Neural crest cell (in vitro differentiated cells): ENCODE data around the gene MICU2. TPM values are rescaled to one million over a fixed set of nuclear protein-coding genes. Genes with fewer than 3 reads are reported as not detected.

Experiments
- DNase-seq: peaks from one replicate; pipeline ENCODE4 v3.0.0; 2021; ENCODE audit warnings: low read depth, mixed read lengths, low spot score
- H3K27ac Mint-ChIP-seq: one replicate; pipeline ENCODE4 v1.8.0; 2021; ENCODE audit warnings: mild to moderate bottlenecking, mixed read lengths; ENCODE audit not compliant: unreplicated experiment
- H3K27me3 Mint-ChIP-seq: 2 replicates; pipeline ENCODE4 v1.8.0; 2021; ENCODE audit warnings: low read depth, mild to moderate bottlenecking, mixed read lengths
- H3K36me3 Mint-ChIP-seq: 2 replicates; pipeline ENCODE4 v1.8.0; 2021; ENCODE audit warnings: low read depth, mild to moderate bottlenecking, mixed read lengths
- H3K4me1 Mint-ChIP-seq: 2 replicates; pipeline ENCODE4 v1.8.0; 2021; ENCODE audit warnings: mixed read lengths
- H3K4me3 Mint-ChIP-seq: one replicate; pipeline ENCODE4 v1.8.0; 2021; ENCODE audit warnings: mild to moderate bottlenecking, mixed read lengths
- H3K9me3 Mint-ChIP-seq: 2 replicates; pipeline ENCODE4 v1.8.0; 2021; ENCODE audit warnings: mixed read lengths
- CTCF ChIP-seq: fragments of 200-600 bp; sonication (generic); conservative IDR thresholded peaks from 2 replicates; pipeline ENCODE4 v1.5.0; 2021; ENCODE audit warnings: antibody characterized with exemption, mild to moderate bottlenecking
- total RNA-seq: library from RNA; stranded (reverse); gene quantifications from 2 replicates; pipeline ENCODE4 v1.2.1, GENCODE V29; 2021

MICU2 gene
- total RNA-seq, 1 donor from 2014 or later: 34.1 TPM

- Mint-ChIP-seq H3K27me3 (no peaks in the 10 kb centered on the region), H3K36me3 (peaks cover 6% of the 10 kb centered on the region), H3K27ac (no peak overlapping the region), H3K4me3 (no peak overlapping the region), H3K4me1 (peaks cover 6% of the 10 kb centered on the region), H3K9me3 (no peaks in the 10 kb centered on the region)
- DNase-seq: no peak
- TF ChIP-seq CTCF: no peak
Observed at GRCh38 chr13:21538280-21538679, 65.7 kb downstream of the MICU2 start.

GRCh38 chr13:21537105-21537504, 66.9 kb downstream of the MICU2 start:
- Mint-ChIP-seq H3K36me3 (peaks cover 6% of the 10 kb centered on the region), H3K27ac (no peak overlapping the region), H3K27me3 (no peaks in the 10 kb centered on the region), H3K4me1 (peaks cover 2% of the 10 kb centered on the region), H3K9me3 (no peaks in the 10 kb centered on the region), H3K4me3 (no peak overlapping the region)
- no peak for DNase-seq
- TF ChIP-seq CTCF: no peak

GRCh38 chr13:21534760-21535159, 69.2 kb downstream of the MICU2 start:
- no peak for TF ChIP-seq CTCF
- Mint-ChIP-seq H3K36me3 (peaks cover 6% of the 10 kb centered on the region), H3K4me1 (no peaks in the 10 kb centered on the region), H3K27ac (no peak overlapping the region), H3K4me3 (no peak overlapping the region), H3K9me3 (no peaks in the 10 kb centered on the region), H3K27me3 (no peaks in the 10 kb centered on the region)
- no peak for DNase-seq

GRCh38 chr13:21531455-21531854, 72.5 kb downstream of the MICU2 start:
- TF ChIP-seq CTCF: no peak
- no peak overlapping the region for H3K27ac Mint-ChIP-seq
- no peaks in the 10 kb centered on the region for H3K4me1 Mint-ChIP-seq
- no peaks in the 10 kb centered on the region for H3K27me3 Mint-ChIP-seq
- H3K9me3 Mint-ChIP-seq: no peaks in the 10 kb centered on the region
- H3K36me3 Mint-ChIP-seq: no peaks in the 10 kb centered on the region
- no peak overlapping the region for H3K4me3 Mint-ChIP-seq
- DNase-seq: no peak

GRCh38 chr13:21530656-21531055, 73.3 kb downstream of the MICU2 start:
- no peak for DNase-seq
- Mint-ChIP-seq H3K4me1 (no peaks in the 10 kb centered on the region), H3K27ac (no peak overlapping the region), H3K9me3 (no peaks in the 10 kb centered on the region), H3K27me3 (no peaks in the 10 kb centered on the region), H3K4me3 (no peak overlapping the region), H3K36me3 (no peaks in the 10 kb centered on the region)
- no peak for TF ChIP-seq CTCF
